ENCODE measurements around the gene PPP3CA.

- no peak for TF ChIP-seq POLR2A (IDR thresholded peaks at IDR 0.05)
- no peak for TF ChIP-seq CTCF (IDR thresholded peaks at IDR 0.05)
Observed at GRCh38 chr4:101114936-101115372, 232.4 kb downstream of the PPP3CA start.
